KOPT-K1 (cell line): ENCODE results near the gene DHRS1.

Experiments
- H3K27ac ChIP-seq: fragments of 200-600 bp; sonication (generic); 2 replicates; pipeline ENCODE4 v1.5.1; 2016; ENCODE audit warnings: antibody characterized with exemption, mild to moderate bottlenecking, low read depth, low read length; ENCODE audit not compliant: poor library complexity, severe bottlenecking
- H3K36me3 ChIP-seq: fragments of 200-600 bp; sonication (generic); 2 replicates; pipeline ENCODE4 v1.5.1; 2017; ENCODE audit warnings: antibody characterized with exemption, mild to moderate bottlenecking, low read length, moderate library complexity; ENCODE audit not compliant: insufficient read depth
- H3K9me3 ChIP-seq: fragments of 200-600 bp; sonication (generic); 2 replicates; pipeline ENCODE4 v1.5.1; 2017; ENCODE audit warnings: antibody characterized with exemption, low read length, mild to moderate bottlenecking; ENCODE audit not compliant: insufficient read depth, poor library complexity, severe bottlenecking

DHRS1 gene

DNA sequence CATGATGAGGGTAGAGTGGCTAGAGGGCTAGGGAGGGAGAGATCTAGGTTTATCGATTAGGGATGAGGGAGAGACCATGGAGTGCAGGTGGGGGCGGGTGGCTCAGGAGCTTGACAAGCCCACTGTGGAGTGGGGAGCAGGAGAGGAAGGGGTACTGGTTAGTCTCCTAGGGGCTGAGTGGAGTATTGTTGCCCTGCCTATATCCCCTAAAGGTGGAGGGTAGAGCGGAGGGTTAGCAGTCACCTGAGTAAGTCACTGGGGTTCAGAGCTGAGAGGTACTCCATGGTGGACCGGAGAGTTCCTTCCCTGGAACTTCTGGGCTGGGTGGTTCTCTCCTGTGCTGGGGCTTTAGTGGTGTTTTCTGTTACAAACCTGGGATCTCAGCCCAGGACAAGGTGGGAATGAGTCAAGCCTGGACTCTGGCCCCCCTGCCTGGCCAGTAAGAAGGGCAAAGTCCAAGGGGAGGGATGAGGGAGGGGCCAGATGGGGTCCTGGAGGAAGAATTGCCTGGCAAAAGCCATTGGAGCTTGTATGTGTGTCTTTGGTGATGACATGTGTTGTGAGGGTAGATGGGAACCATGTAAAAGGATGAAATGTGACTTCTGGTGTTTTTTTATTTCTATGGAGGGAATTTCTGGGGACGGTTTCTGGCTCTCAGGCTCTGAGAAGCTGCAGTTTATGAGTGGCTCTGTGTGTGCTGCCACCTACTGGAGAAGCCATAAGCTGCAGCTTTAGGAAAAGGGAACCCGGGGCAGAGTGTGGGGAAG lies 8.2 kb upstream of the DHRS1 start, which contains the start of gene CIDEB:
Gene CIDEB (minus strand): TSS at position 403 of the 767 bp plus-strand sequence. CDS start 119 bp downstream, at position 284.
- Histone ChIP-seq H3K36me3 (peaks cover 93% of the 10 kb centered on the region), H3K27ac (no peak within 1 kb of the TSS), H3K9me3 (no peaks in the 10 kb centered on the region)

- Histone ChIP-seq H3K36me3 (peaks cover 93% of the 10 kb centered on the region), H3K27ac (no peak overlapping the region), H3K9me3 (no peaks in the 10 kb centered on the region)
Observed at GRCh38 chr14:24307156-24307574, 7.6 kb upstream of the DHRS1 start.

- Histone ChIP-seq H3K9me3 (no peaks in the 10 kb centered on the region), H3K27ac (no peak overlapping the region), H3K36me3 (peaks cover 79% of the 10 kb centered on the region)
Observed at GRCh38 chr14:24304019-24304387, 4.4 kb upstream of the DHRS1 start.

- Histone ChIP-seq H3K9me3 (no peaks in the 10 kb centered on the region), H3K36me3 (peaks cover 54% of the 10 kb centered on the region), H3K27ac (peak overlapping the region; percentile 57)
Observed at GRCh38 chr14:24300326-24300980, 873 bp upstream of the DHRS1 start.

DNA sequence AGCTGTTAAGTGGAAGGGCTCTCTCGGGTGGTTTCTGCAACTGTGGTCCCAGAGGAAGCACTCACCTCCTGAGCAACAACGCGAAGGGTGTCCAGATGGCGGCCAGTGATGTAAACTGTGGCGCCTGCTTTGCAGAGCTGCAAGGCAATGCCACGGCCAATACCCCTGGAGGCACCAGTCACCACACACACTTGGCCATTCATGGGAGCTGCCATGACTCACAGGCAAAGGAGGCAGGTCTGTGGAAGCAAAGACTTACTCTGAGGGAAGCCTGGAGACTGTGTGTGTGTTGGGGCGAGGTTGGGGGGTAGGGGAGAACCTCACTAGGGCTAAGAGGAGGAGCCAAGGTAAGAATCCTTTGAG lies 707 bp downstream of the DHRS1 start:
- Histone ChIP-seq H3K27ac (peak overlapping the region; percentile 57), H3K9me3 (no peaks in the 10 kb centered on the region), H3K36me3 (peaks cover 40% of the 10 kb centered on the region)

GRCh38 chr14:24297190-24297964 lies 2.2 kb downstream of the DHRS1 start:
- peaks cover 31% of the 10 kb centered on the region for H3K36me3 ChIP-seq
- no peak overlapping the region for H3K27ac ChIP-seq
- H3K9me3 ChIP-seq: no peaks in the 10 kb centered on the region

GRCh38 chr14:24296341-24297157 lies 3.0 kb downstream of the DHRS1 start:
- peaks cover 30% of the 10 kb centered on the region for H3K36me3 ChIP-seq
- no peak overlapping the region for H3K27ac ChIP-seq
- no peaks in the 10 kb centered on the region for H3K9me3 ChIP-seq

- no peaks in the 10 kb centered on the region for H3K9me3 ChIP-seq
- peaks cover 40% of the 10 kb centered on the region for H3K36me3 ChIP-seq
- no peak overlapping the region for H3K27ac ChIP-seq
Observed at GRCh38 chr14:24293525-24293924, 6.1 kb downstream of the DHRS1 start.

DNA sequence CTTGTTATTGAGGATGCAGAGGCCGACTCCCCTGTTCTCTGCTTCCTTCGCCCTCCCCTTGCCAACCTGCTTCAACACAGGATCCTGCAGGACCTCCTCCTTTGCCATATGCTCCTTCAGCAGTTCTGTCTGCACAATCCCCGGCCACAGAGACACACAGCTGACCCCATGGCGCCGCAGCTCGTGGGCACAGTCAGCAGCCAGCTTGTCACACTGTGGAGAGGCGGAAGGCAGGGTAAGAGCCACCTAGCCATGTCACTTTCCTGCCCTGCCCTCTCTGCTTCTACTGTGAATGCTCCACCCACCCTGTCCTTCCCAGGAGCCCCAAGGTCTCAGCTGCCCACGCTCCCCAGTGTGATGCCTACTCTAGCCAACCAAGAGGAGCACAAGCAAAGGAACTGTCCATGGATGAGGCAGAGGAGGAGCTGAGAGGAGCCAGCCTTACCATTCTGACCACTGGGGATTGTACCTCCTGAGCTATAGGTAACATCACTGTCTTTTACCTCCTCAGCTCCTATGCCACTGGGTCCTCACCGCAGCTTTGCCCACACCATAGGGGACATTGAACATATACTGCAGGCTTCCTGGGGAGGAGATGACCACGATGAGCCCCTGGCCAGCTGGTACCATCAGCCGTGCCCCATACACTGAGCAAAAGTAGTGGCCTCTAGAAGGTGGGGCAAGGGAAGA lies 7.3 kb downstream of the DHRS1 start:
- Histone ChIP-seq H3K36me3 (peaks cover 40% of the 10 kb centered on the region), H3K27ac (no peak overlapping the region), H3K9me3 (no peaks in the 10 kb centered on the region)

DNA sequence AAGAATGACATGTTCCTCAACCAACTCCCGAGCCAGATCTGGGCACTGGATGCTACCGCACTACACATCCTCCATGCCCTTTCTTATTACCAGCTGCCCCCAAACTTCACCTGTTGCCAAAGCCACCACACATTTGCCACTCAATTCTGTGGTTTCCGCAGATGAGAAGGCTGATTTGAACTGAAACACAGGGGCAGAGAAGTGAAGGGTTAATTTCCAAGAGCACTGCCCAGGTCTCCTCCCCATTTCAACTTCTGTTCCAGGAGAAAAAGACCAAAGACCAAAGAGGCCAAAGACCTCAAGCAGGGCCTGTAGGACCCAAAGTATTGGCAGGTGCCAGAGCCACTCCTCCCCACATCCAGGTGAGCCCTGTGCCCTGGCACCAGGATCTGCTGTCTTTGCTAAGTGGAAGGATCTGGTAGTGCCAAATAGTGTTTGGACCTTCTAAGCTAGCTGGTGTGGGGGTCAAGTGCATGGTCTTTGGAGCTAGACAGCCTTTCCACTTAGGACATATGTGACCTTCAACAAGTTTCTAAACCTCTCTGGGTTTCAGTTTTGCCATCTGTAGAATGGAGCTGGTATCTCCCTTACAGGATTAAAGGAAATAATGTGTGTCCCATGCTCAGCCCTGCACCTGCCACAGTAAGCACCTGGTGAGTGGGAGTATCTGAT lies 8.0 kb downstream of the DHRS1 start:
- H3K9me3 ChIP-seq: no peaks in the 10 kb centered on the region
- peaks cover 40% of the 10 kb centered on the region for H3K36me3 ChIP-seq
- no peak overlapping the region for H3K27ac ChIP-seq

DNA sequence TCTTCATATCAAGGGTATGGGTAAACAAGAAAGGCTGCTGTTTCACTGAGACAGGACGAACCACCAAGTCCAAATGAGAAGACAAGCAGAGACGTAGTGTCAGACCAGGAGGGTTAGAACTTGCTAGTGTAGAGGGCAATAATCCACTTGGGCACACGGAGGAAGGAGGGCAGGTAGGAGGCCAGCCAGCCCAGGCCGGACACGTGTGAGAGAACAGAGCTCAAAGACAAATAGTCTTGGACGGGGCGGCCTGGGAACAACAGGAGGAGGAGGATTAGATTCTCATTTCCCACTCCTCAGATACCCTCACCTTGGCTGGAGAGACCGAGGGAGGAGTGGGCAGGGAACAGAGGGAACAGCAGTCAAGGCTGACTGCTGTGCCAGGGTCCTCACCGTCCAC lies 8.8 kb downstream of the DHRS1 start:
- no peak overlapping the region for H3K27ac ChIP-seq
- H3K36me3 ChIP-seq: peaks cover 36% of the 10 kb centered on the region

DNA sequence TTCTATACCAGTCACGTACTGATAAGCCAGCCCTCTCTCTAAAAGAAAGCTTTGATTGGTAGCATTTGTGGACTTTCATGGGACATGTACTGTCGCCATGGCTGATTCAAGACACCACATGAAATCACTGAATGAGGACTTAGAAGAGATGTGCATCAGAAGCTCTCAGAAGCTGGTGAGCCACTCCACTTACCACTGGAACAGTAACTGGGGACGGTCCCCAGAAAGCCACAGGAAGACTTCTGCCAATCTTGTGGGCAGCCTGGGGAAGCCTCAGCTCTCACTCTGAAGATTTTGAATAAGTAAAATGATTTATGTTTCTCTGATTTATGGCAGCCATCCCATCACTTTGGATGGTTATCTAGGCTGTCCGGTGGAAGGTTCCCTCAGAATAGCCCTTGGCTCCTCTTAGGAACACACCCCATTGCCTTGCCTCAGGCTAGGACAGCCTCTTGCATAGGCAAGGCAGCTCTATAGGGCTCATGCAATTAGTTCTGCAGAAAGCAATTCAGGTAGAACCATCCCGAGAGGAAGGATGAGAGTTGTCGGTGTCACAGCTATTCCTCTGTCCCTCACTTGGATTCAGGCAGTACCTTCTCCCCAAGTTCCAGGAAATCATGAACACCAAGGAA lies 9.8 kb downstream of the DHRS1 start:
- Histone ChIP-seq H3K9me3 (no peaks in the 10 kb centered on the region), H3K36me3 (peaks cover 31% of the 10 kb centered on the region)

More for the DNA sequence above, 8.8 kb downstream of the DHRS1 start:
- no peaks in the 10 kb centered on the region for H3K9me3 ChIP-seq

GRCh38 chr14:24286996-24287395 lies 12.6 kb downstream of the DHRS1 start:
- Histone ChIP-seq H3K27ac (no peak overlapping the region), H3K36me3 (peaks cover 22% of the 10 kb centered on the region), H3K9me3 (no peaks in the 10 kb centered on the region)

More for the DNA sequence above, 9.8 kb downstream of the DHRS1 start:
- no peak overlapping the region for H3K27ac ChIP-seq
